Liver (tissue), 2 donors: ENCODE data around the gene DENND2D.
A peak's percentile ranks its signal among the peaks of the same experiment; 100 is the strongest.

Experiments used
- YY1 ChIP-seq: IDR thresholded peaks from 2 replicates; pipeline ENCODE4 v1.6.1; 2016; ENCODE audit warnings: antibody characterized with exemption, mild to moderate bottlenecking
- TF ChIP-seq, protein P1 (sequence below): fragments of 150-350 bp; IDR thresholded peaks from 2 replicates; pipeline ENCODE4 v1.5.1; 2017; ENCODE audit warnings: improper control_type of control experiment, low read depth, low read length; ENCODE audit not compliant: missing input control
- donor health status: healthy.

DNA sequence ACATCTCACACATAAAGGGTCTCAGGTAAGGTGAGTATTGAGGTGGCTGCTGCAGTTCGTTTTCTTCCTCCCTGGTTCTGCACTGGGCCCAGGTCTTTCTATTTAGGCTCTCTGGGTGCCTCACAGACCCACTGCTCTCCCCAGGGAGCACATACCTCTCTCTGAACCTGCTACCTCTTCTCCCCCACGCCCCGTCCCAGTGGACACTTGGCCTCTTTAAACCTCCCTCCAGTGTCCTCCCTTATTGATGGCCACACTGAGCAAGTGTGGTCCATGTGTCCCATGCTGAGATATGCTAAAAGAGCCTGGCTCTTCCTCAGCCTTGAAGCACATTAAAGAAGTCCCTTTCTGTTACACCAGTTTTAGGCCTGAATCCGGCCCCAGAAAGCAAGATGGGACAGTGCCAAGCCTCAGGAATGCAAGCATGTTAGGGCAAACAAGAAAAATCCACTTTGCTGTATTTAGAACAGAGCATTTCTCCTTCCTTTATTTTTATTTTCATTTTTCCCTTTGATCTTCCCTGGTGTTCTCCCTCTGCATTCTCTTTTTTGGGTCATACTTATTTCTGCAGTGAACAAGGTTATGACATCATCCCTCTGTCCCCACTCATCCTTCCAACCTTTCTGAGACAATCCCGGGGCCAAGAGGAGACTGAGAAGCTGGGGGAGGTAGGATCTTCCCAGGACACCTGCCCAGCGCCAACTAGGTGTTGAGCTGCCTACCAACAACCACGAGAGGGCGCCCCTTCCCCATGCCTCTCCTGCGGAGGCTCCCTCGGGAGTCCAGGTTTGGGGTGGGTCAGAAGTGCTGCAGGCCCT is 22.1 kb upstream of the DENND2D start:
- TF ChIP-seq, protein P1, sequence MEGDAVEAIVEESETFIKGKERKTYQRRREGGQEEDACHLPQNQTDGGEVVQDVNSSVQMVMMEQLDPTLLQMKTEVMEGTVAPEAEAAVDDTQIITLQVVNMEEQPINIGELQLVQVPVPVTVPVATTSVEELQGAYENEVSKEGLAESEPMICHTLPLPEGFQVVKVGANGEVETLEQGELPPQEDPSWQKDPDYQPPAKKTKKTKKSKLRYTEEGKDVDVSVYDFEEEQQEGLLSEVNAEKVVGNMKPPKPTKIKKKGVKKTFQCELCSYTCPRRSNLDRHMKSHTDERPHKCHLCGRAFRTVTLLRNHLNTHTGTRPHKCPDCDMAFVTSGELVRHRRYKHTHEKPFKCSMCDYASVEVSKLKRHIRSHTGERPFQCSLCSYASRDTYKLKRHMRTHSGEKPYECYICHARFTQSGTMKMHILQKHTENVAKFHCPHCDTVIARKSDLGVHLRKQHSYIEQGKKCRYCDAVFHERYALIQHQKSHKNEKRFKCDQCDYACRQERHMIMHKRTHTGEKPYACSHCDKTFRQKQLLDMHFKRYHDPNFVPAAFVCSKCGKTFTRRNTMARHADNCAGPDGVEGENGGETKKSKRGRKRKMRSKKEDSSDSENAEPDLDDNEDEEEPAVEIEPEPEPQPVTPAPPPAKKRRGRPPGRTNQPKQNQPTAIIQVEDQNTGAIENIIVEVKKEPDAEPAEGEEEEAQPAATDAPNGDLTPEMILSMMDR: peak; percentile 89
- TF ChIP-seq YY1: no peak
